Neural cell (in vitro differentiated cells): ENCODE data around the gene TRIB2.

Experiments
- CTCF ChIP-seq: fragments of 450-650 bp; IDR thresholded peaks from 2 replicates; pipeline ENCODE4 v1.5.1; 2014; ENCODE audit warnings: antibody characterized with exemption, mild to moderate bottlenecking, moderate library complexity; ENCODE audit not compliant: poor library complexity, severe bottlenecking
- EZH2 ChIP-seq: fragments of 200-600, 300-800 bp; shearing (Covaris generic), sonication (generic); IDR thresholded peaks from 2 replicates; pipeline ENCODE4 v1.6.1; 2014; ENCODE audit warnings: antibody characterized with exemption, low read length, borderline replicate concordance, mild to moderate bottlenecking; ENCODE audit not compliant: insufficient read depth, poor library complexity, severe bottlenecking
- POLR2AphosphoS5 ChIP-seq: IDR thresholded peaks from 2 replicates; pipeline ENCODE4 v1.6.1; 2012

- TF ChIP-seq POLR2AphosphoS5 (no peak), CTCF (no peak), EZH2 (no peak)
These were observed 40.9 kb upstream of the TRIB2 start for GRCh38 chr2:12675801-12676200.
